ENCODE results near the gene GTF3C1.

Gene GTF3C1

DNA sequence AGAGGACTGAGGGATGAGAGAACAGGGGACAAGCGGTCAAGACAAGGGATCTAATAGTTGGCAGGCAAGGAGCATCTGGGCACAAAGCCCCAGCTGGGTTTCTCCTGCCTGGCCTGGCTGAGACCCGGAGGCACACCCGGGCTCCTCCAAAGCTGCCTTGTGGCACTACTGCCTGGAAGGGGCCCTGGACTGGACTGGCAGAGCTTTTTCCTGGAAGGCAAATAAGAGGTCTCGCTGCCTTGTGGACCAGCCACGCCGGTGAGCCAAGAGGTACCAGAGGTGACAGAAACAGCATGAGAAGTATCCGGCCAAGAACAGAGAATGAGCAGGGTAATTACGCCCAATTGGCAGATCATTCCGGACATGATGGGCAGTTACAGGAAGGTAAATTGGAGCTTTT lies 64.6 kb downstream of the GTF3C1 start:
- no peak for DNase-seq (ENCODE audit: low spot score)

DNA sequence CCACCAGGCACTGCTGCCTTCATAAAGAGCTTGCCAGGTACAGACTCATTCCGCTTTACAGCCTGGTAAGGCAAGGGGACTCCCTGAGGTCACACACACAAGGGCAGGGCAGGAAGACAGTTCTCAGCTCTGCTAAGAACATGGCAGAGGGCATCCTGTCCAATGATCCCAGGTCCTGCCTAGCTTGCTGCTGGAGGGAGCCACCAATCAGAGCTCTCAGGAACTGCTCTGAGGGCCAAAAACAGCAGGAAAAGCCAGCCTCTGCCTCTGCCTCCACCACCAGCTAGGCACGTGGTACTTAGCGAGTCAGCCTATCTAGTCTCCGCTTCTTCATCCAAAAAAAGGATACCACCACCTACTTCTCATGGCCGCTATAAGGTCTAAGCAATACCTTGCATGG lies 66.1 kb downstream of the GTF3C1 start:
- DNase-seq (ENCODE audit: low spot score): no peak

DNA sequence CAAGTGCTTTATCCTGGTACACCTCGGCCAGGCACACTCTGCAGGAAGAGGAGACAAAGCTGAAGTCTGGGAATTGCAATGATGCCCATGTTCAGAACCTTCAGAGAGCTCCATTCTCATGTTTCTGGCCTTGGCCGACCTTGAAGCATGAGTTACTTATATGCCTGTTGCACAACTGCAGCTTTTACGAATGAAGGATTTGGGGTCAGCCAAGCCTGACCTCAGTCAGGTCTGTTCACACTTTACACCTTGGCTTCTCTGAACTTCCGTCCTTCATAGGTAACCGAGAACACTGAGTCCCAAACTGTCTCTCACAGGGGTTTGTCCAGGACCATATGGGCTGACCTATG lies 66.7 kb downstream of the GTF3C1 start:
- no peak for DNase-seq (ENCODE audit: low spot score)

DNA sequence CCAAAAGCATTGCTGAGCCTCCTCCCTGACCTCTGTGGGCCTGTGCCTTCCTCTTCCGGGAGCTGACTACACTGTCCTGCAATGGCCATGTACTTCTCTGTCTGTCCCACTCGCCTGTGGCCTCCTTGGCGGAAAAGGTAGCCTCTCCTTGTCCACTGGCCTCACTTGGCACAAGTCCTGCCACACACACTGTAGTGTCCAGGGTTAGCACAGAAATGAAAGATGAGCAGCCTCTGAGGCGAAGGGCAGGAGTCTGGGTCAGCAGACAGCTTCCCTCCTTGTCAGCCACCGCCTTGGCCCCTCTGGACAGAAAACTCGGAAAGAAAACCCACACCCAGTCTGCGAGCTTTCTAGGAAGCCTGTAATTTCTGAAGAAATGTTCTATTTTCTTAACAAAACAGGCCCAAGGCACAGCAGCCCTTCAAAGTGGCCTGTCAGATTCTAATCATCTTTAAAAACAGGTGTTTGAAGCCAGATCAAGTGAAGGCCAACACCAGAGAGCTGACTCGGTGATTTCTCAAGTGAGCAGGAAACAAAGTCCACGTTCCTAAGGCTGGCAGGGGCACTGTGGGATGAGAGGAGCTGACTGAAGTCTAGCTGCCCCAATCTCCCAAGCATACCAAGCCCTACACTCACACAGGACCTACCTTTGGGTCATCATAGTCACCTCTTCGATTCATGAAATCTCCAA lies 67.2 kb downstream of the GTF3C1 start:
- no peak for DNase-seq (ENCODE audit: low spot score)

DNA sequence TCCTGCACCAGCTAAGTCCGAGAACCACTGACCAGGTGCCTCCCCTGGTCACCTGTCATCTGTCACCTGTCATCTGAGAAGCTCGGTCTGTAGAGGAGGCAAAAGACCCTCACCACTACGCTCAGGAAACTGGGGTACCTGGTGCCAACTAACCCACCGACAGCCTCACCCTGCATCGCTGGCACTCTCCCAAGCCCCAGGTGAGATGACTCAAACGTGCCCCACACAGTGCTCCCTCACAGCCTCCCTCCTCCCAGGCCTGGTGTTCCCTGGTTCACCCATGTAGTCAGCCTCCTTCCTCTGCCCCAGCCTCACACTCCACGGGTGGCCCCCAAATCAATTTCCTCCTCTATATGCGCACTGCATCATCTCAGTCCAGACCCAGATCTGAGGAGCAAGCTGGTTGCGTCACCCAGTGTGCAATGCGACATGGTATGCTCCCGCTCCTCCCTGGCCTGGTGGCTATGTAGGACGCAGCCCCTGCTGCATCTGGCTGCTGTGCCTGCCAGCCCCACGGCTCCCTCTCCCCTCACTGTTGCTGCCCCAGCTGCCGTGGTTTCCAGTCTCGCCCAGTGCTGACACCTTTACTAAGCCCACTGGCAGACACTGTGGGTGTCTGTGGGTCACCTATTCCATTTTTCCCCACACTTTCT lies 68.3 kb downstream of the GTF3C1 start:
- no peak for DNase-seq (ENCODE audit: low spot score)

DNA sequence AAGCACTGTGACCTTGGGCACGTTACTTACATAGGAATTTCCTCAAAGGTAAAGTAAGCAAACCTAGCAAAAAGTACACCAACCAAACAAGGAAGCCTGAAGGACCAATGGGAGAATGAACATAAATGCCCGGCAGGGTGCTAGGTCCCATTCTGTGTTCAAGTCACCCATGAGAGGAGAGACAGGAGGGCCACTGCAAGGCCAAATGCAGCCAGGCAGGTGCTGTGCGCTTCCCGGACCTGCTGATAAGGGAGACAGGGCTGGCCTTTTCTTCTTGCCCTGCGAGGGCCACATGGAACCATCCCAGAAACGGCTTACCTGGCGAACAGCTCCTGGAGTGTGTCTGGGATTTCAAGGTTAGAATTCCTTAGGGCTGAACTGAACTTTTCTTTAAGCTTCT lies 69.0 kb downstream of the GTF3C1 start:
- no peak for DNase-seq (ENCODE audit: low spot score)

DNA sequence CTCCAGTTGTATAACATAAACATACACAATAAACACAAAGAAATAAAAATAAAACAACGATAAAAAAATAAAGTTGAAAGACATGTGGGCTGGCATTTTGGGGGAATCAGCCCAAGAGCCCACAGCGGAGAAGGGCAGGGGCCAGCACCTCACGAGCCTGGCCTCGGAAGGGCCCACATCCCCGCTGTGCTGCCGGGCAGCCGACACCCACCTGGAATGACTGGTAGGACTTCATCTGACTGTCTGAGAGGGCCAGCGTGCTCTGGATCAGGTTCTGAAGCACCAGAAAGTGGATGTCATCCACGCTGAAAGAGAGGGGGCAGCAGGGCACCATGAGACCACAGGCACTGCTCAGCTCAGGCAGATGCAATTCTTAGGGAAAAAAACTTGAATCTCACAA lies 73.5 kb downstream of the GTF3C1 start:
- DNase-seq (ENCODE audit: low spot score): no peak

DNA sequence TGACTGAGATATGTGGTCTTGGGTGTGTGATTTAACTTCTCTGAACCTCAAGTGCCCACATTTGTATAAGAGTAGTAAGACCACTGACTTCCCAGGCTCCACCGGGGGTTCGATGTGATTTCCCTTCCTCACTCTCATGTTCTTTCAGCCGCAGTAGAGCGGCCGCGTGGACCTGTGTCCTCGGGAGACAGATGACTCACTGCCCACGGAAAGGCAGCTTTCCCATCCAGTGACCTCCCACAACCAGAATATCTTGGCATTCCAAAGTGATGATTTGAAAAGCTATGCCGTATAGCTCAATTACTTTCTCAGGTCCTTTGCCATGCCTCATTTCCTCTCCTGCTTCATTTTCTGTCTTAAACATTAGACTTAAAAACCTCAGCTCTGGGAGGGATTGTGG lies 74.2 kb downstream of the GTF3C1 start:
- no peak for DNase-seq (ENCODE audit: low spot score)

DNA sequence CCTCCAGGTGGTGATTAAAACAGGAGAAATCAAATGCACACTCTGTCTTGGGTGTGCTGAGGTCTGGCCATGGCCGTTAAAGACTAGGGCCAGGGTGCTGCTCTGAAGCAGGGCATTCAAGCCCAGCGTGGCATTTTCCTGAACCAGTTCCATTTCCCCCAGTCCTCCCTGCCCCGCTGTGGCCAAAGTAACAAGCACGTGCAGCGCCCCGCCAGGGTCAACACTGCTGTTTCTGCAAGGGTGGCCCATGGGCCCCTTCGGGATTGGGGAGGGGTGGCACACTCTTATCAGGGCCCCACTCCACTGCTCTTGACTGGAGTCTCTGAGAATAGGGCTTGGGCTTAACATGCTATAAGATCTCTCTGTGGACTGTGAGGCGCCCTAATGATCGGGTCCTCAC lies 74.8 kb downstream of the GTF3C1 start:
- DNase-seq (ENCODE audit: low spot score): no peak

DNA sequence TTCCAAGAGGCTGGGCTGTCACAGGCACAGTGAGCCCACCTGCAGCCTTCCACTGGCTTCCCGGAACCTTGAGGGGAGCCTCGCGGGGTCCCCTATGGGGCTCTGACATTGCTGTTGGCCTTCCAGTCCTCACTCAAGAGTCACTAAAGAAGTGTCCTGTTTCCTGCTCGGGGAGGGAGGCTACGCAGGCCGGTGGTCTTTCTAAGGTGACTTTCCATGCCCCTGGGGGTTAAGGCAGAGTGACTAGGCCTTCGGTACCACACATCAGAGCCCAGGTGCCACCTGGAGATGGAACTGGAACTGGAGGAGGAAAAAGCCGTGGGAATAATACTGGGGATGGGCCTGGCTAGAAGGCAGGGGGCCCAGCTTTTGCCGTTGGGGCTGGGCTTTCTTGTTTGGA lies 75.7 kb downstream of the GTF3C1 start:
- DNase-seq (ENCODE audit: low spot score): no peak

DNA sequence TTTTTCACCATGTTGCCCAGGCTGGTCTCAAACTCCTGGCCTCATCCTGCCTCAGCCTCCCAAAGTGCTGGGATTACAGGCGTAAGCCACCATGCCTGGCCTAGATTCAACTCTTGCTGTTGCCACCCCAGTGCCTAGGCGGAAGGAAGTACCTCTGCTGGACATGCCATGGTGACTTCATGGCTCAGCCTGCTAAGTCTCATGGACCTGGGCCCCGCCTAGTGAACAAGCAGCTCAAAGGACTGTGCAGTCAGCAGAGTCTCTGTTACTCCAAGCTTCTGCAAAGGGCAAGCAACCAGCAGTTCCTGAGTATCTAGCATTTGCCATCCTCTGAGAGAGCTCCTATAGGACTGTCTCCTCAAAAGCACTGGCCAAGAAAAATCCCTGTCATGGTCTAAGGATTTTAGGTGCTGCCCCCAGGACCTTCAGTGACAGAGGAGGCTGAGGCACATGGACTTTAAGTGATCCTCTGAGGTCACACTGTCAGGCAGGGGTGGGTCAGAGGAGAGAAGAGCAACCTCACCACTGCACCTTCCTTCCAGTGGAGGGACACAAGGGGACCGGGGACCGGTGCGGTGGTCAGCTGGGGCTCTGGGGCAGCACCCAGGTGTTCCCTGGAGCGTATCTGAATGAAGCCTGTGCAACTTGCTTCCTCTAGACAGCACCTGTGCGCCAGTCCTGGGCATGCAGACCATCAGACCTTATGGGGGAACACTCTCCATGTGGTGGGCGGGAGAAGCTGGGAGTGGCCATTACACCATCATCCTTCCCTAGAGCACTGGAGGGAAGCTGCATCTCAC lies 76.4 kb downstream of the GTF3C1 start:
- DNase-seq (ENCODE audit: low spot score): no peak

DNA sequence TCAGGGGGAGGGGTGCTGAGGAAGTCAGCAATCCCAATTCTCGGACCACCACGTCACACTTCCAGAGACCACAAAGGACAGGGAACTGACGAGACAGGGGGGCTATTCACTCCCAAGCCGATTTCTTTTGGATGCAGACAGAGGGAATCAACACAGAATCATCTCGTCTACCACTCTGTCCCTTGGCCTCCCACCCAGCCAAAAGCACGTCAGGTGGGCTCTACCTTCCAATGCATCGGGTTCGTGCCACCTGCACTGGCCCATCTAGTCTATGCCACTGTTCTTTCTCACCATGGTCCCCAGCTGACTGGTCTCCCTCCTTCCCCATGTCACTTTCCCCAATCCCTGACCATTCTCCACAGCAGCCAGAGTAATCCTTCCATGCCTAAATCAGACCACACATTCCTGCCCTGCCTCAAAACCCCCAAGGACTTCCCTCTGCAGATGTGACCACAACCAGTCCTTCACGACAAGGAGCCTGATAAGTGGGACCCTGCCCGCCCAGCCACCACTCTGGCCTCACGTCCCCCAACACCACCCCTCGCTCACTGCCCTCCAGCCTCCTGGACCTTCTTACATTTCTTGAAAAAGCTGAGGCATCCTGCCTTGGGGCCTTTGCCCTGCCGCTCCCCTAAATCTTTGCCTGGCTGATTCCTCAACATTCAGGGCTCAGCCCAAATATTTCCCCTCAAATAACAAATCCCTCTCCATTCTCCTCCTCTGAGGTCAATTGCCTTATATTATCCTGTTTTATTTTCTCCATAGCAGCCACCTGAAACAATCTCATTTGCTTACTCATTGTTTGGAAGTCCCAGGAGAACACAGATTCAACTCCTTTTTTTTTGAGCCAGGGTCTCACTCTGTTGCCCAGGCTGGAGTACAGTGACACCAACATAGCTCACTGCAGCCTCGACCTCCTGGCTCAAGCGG lies 77.4 kb downstream of the GTF3C1 start:
- no peak for DNase-seq (ENCODE audit: low spot score)

DNA sequence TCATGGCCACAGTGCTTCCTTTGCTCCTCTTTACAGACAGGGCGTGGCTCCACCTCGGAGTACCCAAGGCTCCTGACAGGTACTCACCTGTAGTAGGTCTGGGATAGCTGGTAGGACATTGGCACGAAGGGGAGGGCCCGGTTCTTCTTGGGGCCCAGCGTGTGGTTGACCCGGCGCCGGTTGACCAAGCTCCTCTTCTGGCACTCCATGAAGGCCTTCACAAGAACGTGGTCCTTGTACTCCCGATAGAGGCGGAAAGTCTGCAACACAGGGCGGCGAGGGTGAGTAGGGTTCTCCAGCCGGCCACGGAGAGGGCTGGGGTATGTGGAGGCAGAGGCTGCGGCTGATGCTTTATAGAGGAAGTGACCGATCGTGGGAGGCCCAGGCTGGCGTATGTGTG lies 78.1 kb downstream of the GTF3C1 start:
- no peak for DNase-seq (ENCODE audit: low spot score)

DNA sequence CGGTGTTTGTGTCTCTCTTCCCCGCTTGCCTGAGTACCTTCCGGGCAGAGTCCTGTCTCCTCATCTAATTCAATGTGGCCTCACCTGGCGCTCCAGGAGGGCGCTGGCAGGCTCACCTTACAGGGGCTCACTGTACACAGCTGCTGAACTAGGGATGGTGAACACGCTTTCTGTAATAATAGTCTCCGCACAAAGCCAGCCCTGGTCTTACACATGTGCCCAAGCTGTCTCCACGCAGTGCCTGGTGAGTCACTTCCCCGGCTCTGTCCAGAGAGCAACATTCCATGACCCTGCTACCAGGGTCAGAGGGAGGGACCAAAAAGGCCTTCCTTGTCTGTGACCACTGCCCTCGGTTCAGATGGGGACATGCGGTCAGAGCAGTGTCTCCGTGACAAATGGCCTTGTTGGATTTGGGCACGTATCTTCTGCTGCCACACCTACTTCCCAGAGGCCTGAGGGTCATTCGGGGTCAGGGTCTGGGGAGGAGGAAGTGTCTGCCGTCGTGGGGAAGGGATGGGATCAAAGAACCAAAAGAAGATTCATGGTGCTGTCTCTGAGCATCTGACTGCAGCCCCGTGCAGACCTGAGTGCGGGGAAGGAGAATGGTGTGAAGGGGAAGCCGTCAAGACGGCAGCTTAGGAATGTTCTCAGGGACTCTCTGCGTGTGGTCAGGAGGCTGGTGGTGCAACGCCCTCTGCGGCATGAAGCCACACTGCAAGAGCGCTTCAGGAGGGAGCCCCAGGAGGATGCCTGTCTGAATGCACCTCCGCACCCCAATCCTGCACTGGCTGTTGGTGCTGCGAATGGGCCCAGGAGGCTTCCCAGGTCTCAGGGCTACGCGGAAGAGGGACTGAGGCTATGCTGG lies 78.9 kb downstream of the GTF3C1 start:
- no peak for DNase-seq (ENCODE audit: low spot score)

DNA sequence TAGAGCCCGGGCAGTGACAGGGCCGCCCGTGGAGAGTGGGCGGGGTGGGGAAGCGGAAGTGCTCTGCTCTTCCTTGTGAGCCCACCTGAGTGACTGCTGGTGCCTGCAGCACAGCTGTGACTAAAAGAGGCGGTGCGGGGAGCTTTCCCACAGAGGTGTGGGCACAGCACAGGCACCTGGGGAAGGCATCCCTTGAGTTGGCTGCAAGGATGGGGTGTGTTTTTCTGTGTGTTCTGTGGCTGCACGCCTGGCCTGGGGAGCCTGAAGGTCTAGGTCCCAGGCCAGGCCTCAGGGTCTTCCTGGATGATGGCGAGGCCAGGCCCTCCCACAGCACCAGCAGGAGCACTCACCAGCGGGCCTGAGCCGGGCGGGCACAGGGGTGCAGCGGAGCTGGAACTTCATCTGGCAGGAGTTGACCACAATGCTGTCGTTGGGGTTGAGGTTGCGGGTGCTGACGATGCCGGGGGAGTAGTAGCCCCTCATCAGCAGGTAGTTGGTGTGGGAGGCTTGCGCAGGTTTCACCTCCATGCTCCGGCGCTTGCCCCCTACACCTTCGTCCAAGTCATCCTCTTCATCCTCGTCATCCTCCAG lies 80.7 kb downstream of the GTF3C1 start:
- DNase-seq (ENCODE audit: low spot score): no peak

DNA sequence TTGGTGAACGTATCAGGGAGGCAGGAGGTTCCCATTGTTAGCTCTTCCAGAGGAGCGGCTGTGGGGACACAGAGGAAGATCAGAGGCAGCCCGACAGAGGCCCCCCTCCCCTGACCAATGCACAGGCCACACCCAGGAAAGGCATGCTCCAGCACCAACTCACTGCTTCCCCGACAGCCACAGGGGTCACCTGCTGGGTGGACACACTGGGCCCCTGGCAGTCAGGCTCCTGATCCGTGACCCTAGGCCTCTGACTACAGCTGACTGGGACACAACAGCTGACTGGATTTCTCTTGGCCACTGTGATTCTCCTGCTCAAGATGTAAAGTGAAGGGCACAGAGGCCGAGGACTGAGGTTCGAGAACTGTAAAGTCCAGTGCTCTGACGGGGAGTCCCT lies 84.2 kb downstream of the GTF3C1 start:
- no peak for DNase-seq (ENCODE audit: low spot score)

DNA sequence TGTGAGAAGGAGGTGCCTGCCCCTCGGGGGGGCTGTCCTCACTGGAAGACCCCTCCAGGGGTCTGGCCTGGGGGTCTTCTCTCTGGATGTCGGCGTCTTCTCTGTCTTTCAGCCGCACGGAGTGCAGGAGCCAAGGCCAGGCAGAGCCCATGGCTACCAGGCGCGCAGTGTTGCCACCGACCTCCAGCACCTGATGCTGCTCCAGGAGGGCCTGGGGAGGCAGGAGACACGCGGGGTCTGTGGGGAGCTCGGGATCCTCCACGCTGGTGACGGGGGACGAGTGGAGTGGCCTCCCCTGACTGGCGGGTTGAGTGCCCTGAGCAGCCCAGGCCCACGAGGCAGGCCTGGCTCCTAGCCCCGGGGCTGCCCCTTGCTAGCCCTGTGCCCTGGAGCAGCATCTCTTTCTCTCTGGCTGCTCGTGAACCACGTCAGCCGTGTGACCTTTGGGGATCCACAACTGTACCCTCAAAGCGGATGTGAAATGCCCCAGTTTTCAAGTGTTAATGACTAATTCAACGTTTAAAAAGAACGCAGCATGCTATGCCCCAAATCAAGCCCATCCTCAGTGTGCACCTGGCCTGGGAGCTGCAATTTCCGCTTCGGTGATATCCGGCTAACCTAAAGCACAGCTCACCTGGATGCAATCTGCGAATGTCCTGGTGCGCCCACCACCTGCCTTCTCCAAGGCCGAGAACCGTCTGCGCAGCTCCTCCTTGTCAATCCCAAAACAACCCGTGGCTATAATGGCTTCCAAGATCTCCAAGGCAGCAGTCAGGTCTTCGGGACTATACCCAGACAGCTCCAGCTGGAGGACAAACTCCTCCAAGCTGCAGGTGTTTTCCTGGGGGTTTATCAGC lies 84.9 kb downstream of the GTF3C1 start:
- peak; percentile 43 for DNase-seq (ENCODE audit: low spot score)

DNA sequence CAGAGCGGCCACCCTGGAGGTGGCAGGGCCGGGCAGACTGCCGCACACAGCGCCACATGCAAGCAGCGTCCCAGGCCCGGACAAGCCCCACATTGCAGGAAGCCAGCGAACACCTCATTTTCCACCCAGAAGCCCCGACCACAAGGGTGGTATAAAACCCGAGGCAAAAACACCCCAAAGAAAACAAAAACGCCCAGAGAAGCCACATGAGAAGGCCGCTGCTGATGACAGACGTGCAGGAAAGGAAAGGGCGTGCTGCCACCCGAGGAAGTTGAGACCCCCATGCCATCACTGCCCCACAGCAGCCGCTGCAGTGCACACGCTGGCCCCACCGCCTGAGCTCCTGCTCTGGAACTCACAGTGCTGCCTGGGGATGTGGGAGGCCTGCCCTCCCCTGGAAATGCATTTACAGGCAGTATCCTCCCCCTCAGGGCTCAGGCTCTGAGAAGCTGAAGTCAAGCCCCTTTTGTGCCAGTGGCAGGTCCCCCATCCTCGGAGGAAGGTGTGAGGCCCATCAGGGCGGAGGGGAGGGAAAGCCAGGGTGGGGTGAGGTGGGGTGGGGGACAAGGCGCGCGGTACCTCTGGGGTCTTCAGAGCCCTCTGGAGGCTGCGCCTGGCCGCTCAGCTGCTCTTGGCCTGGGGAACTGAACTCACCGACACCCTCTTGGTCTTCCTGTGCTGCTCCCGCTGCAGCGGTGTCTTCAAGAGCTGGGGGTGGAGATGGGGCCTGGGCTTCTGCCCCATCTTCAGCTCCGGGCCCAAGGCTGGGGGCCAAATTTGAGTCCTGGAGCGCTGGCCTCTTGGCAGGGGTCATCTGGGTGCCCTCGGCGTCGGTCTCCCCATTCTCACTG lies 85.7 kb downstream of the GTF3C1 start:
- peak; percentile 71 for DNase-seq (ENCODE audit: low spot score)

Data from CD4-positive, alpha-beta T cell treated with Interleukin-15 for 4 hours (primary cell).